Subcutaneous abdominal adipose tissue (tissue), 5 donors: Measurements from ENCODE around the gene MTFP1.

ENCODE experiments used
- H3K27ac ChIP-seq: one replicate; pipeline ENCODE4 v1.7.0; 2013; ENCODE audit warnings: low read depth, mild to moderate bottlenecking, inconsistent platforms, low read length, moderate library complexity
- H3K27me3 ChIP-seq, 5 donors: one replicate each; pipeline ENCODE4 v1.7.0; 2013; ENCODE audit warnings: low read length in 5 of 5, inconsistent platforms in 1 of 5; ENCODE audit not compliant: control insufficient read depth in 5 of 5, insufficient read depth in 4 of 5
- H3K36me3 ChIP-seq, 5 donors: one replicate each; pipeline ENCODE4 v1.7.0; 2013; ENCODE audit warnings: low read length in 5 of 5; ENCODE audit not compliant: control insufficient read depth in 5 of 5, insufficient read depth in 5 of 5
- H3K4me1 ChIP-seq, 5 donors: one replicate each; pipeline ENCODE4 v1.7.0; 2013; ENCODE audit warnings: low read length in 5 of 5, mild to moderate bottlenecking in 3 of 5, moderate library complexity in 1 of 5; ENCODE audit not compliant: control insufficient read depth in 5 of 5, insufficient read depth in 5 of 5
- H3K4me3 ChIP-seq, 5 donors: one replicate each; pipeline ENCODE4 v1.7.0; 2013; ENCODE audit warnings: low read length in 5 of 5, low read depth in 1 of 5
- H3K9ac ChIP-seq, 5 donors: one replicate each; pipeline ENCODE4 v1.7.0; 2013; ENCODE audit warnings: low read length in 5 of 5, mild to moderate bottlenecking in 4 of 5, moderate library complexity in 3 of 5
- H3K9me3 ChIP-seq, 5 donors: one replicate each; pipeline ENCODE4 v1.7.0; 2013; ENCODE audit warnings: low read length in 5 of 5; ENCODE audit not compliant: control insufficient read depth in 5 of 5
- donor health status: healthy.
- donor health status: healthy.
- donor health status: healthy.
- donor health status: healthy.
- donor health status: healthy.

Gene MTFP1

DNA sequence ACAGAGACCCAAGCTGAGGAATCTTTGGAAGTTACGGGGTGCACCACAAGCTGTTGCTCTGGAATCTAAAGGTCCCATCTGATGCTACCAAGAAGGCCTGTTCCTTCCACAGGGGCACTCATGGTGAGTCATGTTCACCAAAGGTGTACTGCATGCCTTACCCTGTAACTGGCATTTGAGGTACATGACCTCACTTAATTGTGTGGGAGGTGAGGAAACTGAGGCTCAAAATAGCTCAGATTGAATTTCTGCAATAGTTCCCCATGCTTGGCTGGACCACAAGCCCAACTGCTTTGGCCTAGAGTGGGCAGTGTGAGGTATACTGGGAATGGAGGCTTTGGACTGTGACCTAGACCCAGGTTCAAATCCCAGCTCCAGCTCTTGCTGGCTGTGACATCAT lies 8.2 kb downstream of the MTFP1 start:
- Histone ChIP-seq H3K9me3 (peaks cover 0 to 12% (median 0%) of the 10 kb centered on the region in 5 donors), H3K27me3 (peaks cover 0 to 3% (median 0%) of the 10 kb centered on the region in 5 donors), H3K4me1 (peaks cover 0 to 10% (median 0%) of the 10 kb centered on the region in 5 donors), H3K27ac (no peak overlapping the region), H3K4me3 (no peak overlapping the region), H3K9ac (no peak overlapping the region), H3K36me3 (peaks cover 0 to under 1% (median 0%) of the 10 kb centered on the region in 5 donors)

- Histone ChIP-seq H3K27ac (no peak overlapping the region), H3K36me3 (no peaks in the 10 kb centered on the region), H3K9ac (no peak overlapping the region), H3K4me3 (no peak overlapping the region), H3K9me3 (peaks cover 0 to 12% (median 0%) of the 10 kb centered on the region in 5 donors), H3K27me3 (peaks cover 0 to 5% (median 1%) of the 10 kb centered on the region in 5 donors), H3K4me1 (peaks cover 0 to 10% (median 0%) of the 10 kb centered on the region in 5 donors)
These were observed 9.3 kb downstream of the MTFP1 start for GRCh38 chr22:30434843-30435242.

GRCh38 chr22:30435674-30436126 lies 10.1 kb downstream of the MTFP1 start:
- Histone ChIP-seq H3K4me1 (peaks cover 0 to 10% (median 0%) of the 10 kb centered on the region in 5 donors), H3K4me3 (peak overlapping the region in 1 of 5 donors; percentile 6), H3K9ac (no peak overlapping the region), H3K9me3 (peaks cover 0 to 12% (median 0%) of the 10 kb centered on the region in 5 donors), H3K27ac (peak overlapping the region; percentile 3), H3K27me3 (peaks cover 0 to 10% (median 7%) of the 10 kb centered on the region in 5 donors), H3K36me3 (no peaks in the 10 kb centered on the region)

DNA sequence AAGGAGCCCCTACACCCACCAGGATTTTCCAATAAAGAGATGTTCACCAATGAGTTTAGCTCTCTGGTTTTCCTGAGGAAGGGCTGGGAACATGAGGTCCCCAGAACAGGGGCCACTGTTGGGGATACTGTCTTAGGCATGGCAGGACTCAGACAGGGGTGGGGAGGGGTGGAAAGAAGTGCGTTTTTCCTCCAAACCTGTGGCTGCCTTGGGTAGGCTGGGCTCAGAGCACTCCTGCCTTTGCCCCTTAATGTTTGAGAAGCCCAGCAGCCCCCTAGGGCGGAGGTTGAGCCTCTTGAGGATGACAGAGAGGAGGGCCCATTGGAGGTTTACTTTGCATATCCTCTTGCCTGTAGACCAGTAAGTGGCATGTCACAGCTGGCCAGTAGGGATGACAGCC lies 10.6 kb downstream of the MTFP1 start:
- Histone ChIP-seq H3K27me3 (peaks cover 0 to 12% (median 7%) of the 10 kb centered on the region in 5 donors), H3K9ac (no peak overlapping the region), H3K27ac (peak overlapping the region; percentile 3), H3K4me3 (no peak overlapping the region), H3K36me3 (no peaks in the 10 kb centered on the region), H3K9me3 (peaks cover 0 to 12% (median 0%) of the 10 kb centered on the region in 5 donors), H3K4me1 (peaks cover 0 to 10% (median 0%) of the 10 kb centered on the region in 5 donors)

DNA sequence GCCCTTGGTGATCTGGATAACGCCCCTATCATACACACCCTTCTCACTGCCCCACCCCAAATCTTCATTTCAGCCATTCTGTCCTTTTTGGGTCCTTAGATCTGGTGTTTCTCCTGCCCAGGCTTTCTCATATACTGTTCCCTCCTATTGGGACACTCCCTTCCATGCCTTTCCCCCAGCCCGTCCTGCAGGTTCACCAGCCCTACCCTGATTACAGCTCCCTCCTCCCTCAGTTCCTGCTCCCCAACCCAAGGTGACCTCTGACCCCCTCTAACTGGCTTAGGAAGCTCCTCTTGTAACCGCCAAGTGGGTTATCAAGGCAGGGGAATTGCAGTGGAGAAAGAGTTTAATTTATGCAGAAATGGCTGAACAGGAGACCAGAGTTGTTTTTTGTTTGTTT lies 13.0 kb downstream of the MTFP1 start:
- H3K4me1 ChIP-seq: peaks cover 0 to 10% (median 0%) of the 10 kb centered on the region in 5 donors

DNA sequence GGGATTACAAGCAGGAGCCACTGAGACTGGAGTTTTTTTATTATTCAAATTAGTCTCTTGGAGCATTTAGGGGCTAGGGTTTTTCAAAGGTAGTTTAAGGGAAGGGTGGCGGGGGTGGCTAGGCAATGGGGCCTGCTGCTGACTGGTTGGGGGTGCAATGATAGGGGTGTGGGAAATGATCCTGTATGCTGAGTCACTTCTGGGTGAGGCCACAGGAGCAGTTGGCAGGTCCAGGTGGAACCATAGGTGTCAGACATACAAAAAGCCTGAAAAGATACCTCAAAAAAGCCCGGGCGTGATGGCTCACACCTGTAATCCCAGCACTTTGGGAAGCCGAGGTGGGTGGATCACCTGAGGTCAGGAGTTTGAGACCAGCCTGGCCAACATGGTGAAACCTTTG lies 13.7 kb downstream of the MTFP1 start:
- H3K27me3 ChIP-seq: peaks cover 0 to 13% (median 7%) of the 10 kb centered on the region in 5 donors
- H3K9ac ChIP-seq: no peak overlapping the region
- peaks cover 0 to 10% (median 0%) of the 10 kb centered on the region in 5 donors for H3K4me1 ChIP-seq
- no peaks in the 10 kb centered on the region for H3K36me3 ChIP-seq
- H3K4me3 ChIP-seq: no peak overlapping the region
- H3K9me3 ChIP-seq: peaks cover 0 to 12% (median 0%) of the 10 kb centered on the region in 5 donors
- no peak overlapping the region for H3K27ac ChIP-seq

More for the DNA sequence above, 13.0 kb downstream of the MTFP1 start:
- Histone ChIP-seq H3K27ac (no peak overlapping the region), H3K27me3 (peaks cover 0 to 13% (median 7%) of the 10 kb centered on the region in 5 donors), H3K4me3 (no peak overlapping the region), H3K36me3 (no peaks in the 10 kb centered on the region), H3K9me3 (peaks cover 0 to 12% (median 0%) of the 10 kb centered on the region in 5 donors), H3K9ac (no peak overlapping the region)

DNA sequence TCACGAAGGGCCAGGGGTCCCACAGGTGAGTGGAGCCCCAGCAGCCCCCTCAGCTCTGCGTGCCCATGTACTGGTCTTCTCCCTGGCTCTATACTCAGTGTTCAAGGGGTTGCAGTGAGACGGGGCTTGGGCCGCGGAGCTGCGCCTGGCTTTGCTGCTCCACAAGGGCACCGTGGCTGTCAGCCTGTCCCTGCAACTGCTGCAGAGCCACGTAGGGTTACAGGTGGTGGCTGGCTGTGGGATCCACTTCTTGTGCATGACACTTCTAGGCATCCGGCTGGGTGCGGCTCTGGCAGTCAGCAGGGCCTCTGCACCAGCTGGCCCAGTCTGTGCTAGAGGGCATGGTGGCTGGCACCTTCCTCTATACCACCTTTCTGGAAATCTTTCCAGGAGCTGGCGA lies 14.3 kb downstream of the MTFP1 start:
- Histone ChIP-seq H3K9ac (no peak overlapping the region), H3K9me3 (peaks cover 0 to 12% (median 0%) of the 10 kb centered on the region in 5 donors), H3K4me1 (peaks cover 0 to 10% (median 0%) of the 10 kb centered on the region in 5 donors), H3K36me3 (no peaks in the 10 kb centered on the region), H3K27me3 (peaks cover 0 to 13% (median 7%) of the 10 kb centered on the region in 5 donors), H3K27ac (no peak overlapping the region), H3K4me3 (no peak overlapping the region)

DNA sequence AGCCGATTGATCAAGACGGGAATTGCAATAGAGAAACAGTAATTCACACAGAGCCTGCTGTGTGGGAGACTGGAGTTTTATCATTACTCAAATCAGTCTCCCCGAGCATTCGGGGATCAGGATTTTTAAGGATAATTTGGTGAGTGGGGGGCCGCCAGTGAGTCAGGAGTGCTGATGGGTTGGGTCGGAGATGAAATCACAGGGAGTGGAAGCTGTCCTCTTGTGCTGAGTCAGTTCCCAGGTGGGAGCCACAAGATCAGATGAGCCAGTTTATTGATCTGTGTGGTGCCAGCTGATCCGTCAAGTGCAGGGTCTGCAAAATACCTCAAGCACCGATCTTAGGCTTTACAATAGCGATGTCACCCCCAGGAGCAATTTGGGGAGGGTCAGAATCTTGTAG lies 15.5 kb downstream of the MTFP1 start:
- no peak overlapping the region for H3K27ac ChIP-seq

GRCh38 chr22:30444632-30445437 lies 19.3 kb downstream of the MTFP1 start:
- H3K4me1 ChIP-seq: peaks cover 0 to 4% (median 0%) of the 10 kb centered on the region in 5 donors
- H3K36me3 ChIP-seq: no peaks in the 10 kb centered on the region
- no peak overlapping the region for H3K27ac ChIP-seq
- H3K4me3 ChIP-seq: no peak overlapping the region
- H3K27me3 ChIP-seq: peaks cover 0 to 22% (median 9%) of the 10 kb centered on the region in 5 donors
- no peak overlapping the region for H3K9ac ChIP-seq
- H3K9me3 ChIP-seq: no peaks in the 10 kb centered on the region

More for the DNA sequence above, 15.5 kb downstream of the MTFP1 start:
- Histone ChIP-seq H3K9me3 (peaks cover 0 to 1% (median 0%) of the 10 kb centered on the region in 5 donors), H3K4me1 (peaks cover 0 to 4% (median 0%) of the 10 kb centered on the region in 5 donors), H3K9ac (no peak overlapping the region), H3K4me3 (no peak overlapping the region), H3K36me3 (no peaks in the 10 kb centered on the region), H3K27me3 (peaks cover 0 to 20% (median 8%) of the 10 kb centered on the region in 5 donors)
